ENCODE results near the gene PLCXD1. TPM values are rescaled to one million over a fixed set of nuclear protein-coding genes. Genes with fewer than 3 reads are reported as not detected.

PLCXD1 gene
- total and polyA plus RNA-seq, 9 of the 15 experiments (the other 6 are each of a cell fraction or from before 2014, with no cell fraction given), result 6.0 to 60.2 (median 39.5) TPM

DNA sequence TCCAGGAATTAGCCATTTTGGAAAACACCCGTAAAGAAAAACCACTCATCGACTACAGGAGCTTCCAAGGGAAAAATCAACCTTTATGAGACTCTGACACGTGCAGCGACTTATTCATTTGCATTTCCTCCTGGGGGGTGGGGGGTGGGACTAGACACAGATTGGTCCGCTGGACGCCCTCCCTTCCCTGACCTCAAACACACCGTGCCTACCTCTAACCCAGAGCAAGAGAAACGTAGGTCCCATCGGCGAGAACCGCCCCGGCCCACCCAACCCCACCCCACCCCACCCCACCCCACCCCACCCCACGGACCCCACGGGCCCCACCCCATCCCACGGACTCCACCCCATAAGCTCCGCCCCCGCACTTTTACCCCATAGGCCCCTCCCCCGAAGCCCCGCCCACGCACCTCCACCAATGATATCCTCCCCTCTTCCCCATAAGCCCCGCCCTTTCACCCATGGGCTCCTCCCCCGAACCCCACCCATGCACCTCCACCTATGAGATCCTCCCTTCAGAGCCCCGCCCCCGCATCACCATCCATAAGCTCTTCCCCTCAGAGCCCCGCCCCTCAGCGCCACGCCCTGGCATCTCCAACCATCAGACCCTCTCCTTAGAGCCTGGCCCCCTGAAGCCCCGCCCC is 36.4 kb downstream of the PLCXD1 start:
- no peaks in the 10 kb centered on the region for H4K20me1 ChIP-seq (replicated peaks; ENCODE audit: control insufficient read depth, insufficient read depth, low read length)
- WGBS (ENCODE audit: insufficient coverage, low coverage, missing lambda C conversion rate), result 0% methylated on average over 3 of the region's 28 CpGs
- ChIA-PET CTCF (ENCODE audit: low intra/inter-chr PET ratio) (no interaction called here), POLR2A (no interaction called here)
- H3K4me1 ChIP-seq (replicated peaks in 1 of 2; ENCODE audit: control insufficient read depth in 2 of 2, insufficient read depth in 2 of 2, low read length in 2 of 2), result peaks cover 5 to 34% of the 10 kb centered on the region in 2 experiments; a peak in 4 of 5 replicates
- in situ Hi-C loops (cut with MboI), result no loop called here
- no peaks in the 10 kb centered on the region for H3K9me1 ChIP-seq (ENCODE audit: control insufficient read depth, insufficient read depth, low read length)
- ATAC-seq (peak; percentile 0; the same call in 1 of the 3 replicates), FAIRE-seq (no peak), DNase-seq (ENCODE audit: extremely low read depth in 1 of 4, low spot score in 3 of 4) (peak in 3 of 4 experiments; percentile 88 to 95 (median 90))
- H3K9ac ChIP-seq (ENCODE audit: insufficient read depth in 1 of 2, low read depth in 2 of 2, low read length in 2 of 2), result peak overlapping the region; percentile 41 to 85
- no peaks in the 10 kb centered on the region for H3K9me3 ChIP-seq (replicated peaks; ENCODE audit: control insufficient read depth, insufficient read depth, low read depth, low read length)
- peaks cover 30% of the 10 kb centered on the region for H3K79me2 ChIP-seq (ENCODE audit: control insufficient read depth, insufficient read depth, low read length)
- no peaks in the 10 kb centered on the region for H3K27me3 ChIP-seq (ENCODE audit: control insufficient read depth in 2 of 2, insufficient read depth in 2 of 2, low read length in 2 of 2)
- peak overlapping the region; percentile 75 for H3K4me3 ChIP-seq
- BruUV-seq (replicated peaks), result no TSS peak
- peak overlapping the region; percentile 53 for H3K27ac ChIP-seq (ENCODE audit: extremely low read depth, low read depth, low read length)
- H3K4me2 ChIP-seq (ENCODE audit: insufficient read depth, low read length), result peak overlapping the region; percentile 60
- H3K36me3 ChIP-seq (ENCODE audit: control insufficient read depth, insufficient read depth, low read length), result peaks cover 34% of the 10 kb centered on the region; the same call in 2 of the 3 replicates
- intact Hi-C loops (cut with micrococcal nuclease), result loop anchor here (1.0 kb wide), 1 partner anchor 34 kb away; no protein-coding TSS in a partner anchor
- H2AFZ ChIP-seq (ENCODE audit: low read depth, low read length), result no peak overlapping the region
- TF ChIP-seq BHLHE40 (IDR thresholded peaks at IDR 0.05; ENCODE audit: low read length) (peak; percentile 72), KLF1 (tag; IDR thresholded peaks at IDR 0.05) (no peak), ZBTB7A (IDR thresholded peaks at IDR 0.05; ENCODE audit: borderline replicate concordance, control insufficient read depth, low read depth, low read length) (0 out of 2 replicates have a peak, but pooled peaks have one; percentile 7), EGR1 (conservative IDR thresholded peaks at IDR 0.05) (peak; percentile 81), PTRF (tag; IDR thresholded peaks at IDR 0.05) (no peak), KHSRP (IDR thresholded peaks at IDR 0.05) (no peak)
- TF ChIP-seq, protein P1, sequence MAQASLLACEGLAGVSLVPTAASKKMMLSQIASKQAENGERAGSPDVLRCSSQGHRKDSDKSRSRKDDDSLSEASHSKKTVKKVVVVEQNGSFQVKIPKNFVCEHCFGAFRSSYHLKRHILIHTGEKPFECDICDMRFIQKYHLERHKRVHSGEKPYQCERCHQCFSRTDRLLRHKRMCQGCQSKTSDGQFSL (CRISPR knock-in tag; IDR thresholded peaks at IDR 0.05), result 0 out of 2 replicates have a peak, but pooled peaks have one; percentile 41
- TF ChIP-seq, protein P1 (tag; IDR thresholded peaks at IDR 0.05), result 0 out of 4 replicates have a peak, but pooled peaks of 1 of the 2 experiments have one; percentile 52
- TF ChIP-seq, protein P2, sequence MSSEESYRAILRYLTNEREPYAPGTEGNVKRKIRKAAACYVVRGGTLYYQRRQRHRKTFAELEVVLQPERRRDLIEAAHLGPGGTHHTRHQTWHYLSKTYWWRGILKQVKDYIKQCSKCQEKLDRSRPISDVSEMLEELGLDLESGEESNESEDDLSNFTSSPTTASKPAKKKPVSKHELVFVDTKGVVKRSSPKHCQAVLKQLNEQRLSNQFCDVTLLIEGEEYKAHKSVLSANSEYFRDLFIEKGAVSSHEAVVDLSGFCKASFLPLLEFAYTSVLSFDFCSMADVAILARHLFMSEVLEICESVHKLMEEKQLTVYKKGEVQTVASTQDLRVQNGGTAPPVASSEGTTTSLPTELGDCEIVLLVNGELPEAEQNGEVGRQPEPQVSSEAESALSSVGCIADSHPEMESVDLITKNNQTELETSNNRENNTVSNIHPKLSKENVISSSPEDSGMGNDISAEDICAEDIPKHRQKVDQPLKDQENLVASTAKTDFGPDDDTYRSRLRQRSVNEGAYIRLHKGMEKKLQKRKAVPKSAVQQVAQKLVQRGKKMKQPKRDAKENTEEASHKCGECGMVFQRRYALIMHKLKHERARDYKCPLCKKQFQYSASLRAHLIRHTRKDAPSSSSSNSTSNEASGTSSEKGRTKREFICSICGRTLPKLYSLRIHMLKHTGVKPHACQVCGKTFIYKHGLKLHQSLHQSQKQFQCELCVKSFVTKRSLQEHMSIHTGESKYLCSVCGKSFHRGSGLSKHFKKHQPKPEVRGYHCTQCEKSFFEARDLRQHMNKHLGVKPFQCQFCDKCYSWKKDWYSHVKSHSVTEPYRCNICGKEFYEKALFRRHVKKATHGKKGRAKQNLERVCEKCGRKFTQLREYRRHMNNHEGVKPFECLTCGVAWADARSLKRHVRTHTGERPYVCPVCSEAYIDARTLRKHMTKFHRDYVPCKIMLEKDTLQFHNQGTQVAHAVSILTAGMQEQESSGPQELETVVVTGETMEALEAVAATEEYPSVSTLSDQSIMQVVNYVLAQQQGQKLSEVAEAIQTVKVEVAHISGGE (CRISPR knock-in tag; IDR thresholded peaks at IDR 0.05), result no peak
- TF ChIP-seq, protein P3, sequence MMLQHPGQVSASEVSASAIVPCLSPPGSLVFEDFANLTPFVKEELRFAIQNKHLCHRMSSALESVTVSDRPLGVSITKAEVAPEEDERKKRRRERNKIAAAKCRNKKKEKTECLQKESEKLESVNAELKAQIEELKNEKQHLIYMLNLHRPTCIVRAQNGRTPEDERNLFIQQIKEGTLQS (IDR thresholded peaks at IDR 0.05), result no peak
- TF ChIP-seq, protein P3 (CRISPR knock-in tag; conservative IDR thresholded peaks at IDR 0.05), result no peak
- TF ChIP-seq, protein P4, sequence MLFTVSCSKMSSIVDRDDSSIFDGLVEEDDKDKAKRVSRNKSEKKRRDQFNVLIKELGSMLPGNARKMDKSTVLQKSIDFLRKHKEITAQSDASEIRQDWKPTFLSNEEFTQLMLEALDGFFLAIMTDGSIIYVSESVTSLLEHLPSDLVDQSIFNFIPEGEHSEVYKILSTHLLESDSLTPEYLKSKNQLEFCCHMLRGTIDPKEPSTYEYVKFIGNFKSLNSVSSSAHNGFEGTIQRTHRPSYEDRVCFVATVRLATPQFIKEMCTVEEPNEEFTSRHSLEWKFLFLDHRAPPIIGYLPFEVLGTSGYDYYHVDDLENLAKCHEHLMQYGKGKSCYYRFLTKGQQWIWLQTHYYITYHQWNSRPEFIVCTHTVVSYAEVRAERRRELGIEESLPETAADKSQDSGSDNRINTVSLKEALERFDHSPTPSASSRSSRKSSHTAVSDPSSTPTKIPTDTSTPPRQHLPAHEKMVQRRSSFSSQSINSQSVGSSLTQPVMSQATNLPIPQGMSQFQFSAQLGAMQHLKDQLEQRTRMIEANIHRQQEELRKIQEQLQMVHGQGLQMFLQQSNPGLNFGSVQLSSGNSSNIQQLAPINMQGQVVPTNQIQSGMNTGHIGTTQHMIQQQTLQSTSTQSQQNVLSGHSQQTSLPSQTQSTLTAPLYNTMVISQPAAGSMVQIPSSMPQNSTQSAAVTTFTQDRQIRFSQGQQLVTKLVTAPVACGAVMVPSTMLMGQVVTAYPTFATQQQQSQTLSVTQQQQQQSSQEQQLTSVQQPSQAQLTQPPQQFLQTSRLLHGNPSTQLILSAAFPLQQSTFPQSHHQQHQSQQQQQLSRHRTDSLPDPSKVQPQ (CRISPR knock-in tag; IDR thresholded peaks at IDR 0.05; ENCODE audit: borderline replicate concordance), result no peak
